HFFc6 (cell line): ENCODE results near the gene CNFN. TPM values are rescaled to one million over a fixed set of nuclear protein-coding genes. Genes with fewer than 3 reads are reported as not detected.
A peak's percentile ranks its signal among the peaks of the same experiment; 100 is the strongest.

ENCODE experiments used
- DNase-seq: peaks from one replicate; pipeline ENCODE4 v3.0.0-alpha.2; 2018
- H3K27ac Mint-ChIP-seq: 2 replicates; pipeline ENCODE4 v1.8.0; 2020; ENCODE audit warnings: mild to moderate bottlenecking, mixed read lengths
- H3K27me3 Mint-ChIP-seq: 2 replicates; pipeline ENCODE4 v1.8.0; 2021; ENCODE audit warnings: mild to moderate bottlenecking, moderate library complexity, mixed read lengths; ENCODE audit not compliant: insufficient read depth
- H3K36me3 Mint-ChIP-seq: 2 replicates; pipeline ENCODE4 v1.8.0; 2021; ENCODE audit warnings: low read depth, mixed read lengths
- H3K4me1 Mint-ChIP-seq: 2 replicates; pipeline ENCODE4 v1.8.0; 2020; ENCODE audit warnings: low read depth, mixed read lengths
- H3K4me3 Mint-ChIP-seq: 2 replicates; pipeline ENCODE4 v1.8.0; 2020; ENCODE audit warnings: mild to moderate bottlenecking, moderate library complexity, mixed read lengths
- H3K9me3 Mint-ChIP-seq: 2 replicates; pipeline ENCODE4 v1.8.0; 2020; ENCODE audit warnings: mild to moderate bottlenecking, mixed read lengths
- CTCF ChIP-seq: fragments of 200-600 bp; sonication (generic); IDR thresholded peaks from 2 replicates; pipeline ENCODE4 v1.5.0; 2021; ENCODE audit warnings: antibody characterized with exemption, mild to moderate bottlenecking
- total RNA-seq, 6 experiments: library from RNA; stranded (reverse); fragmentation: NEBNext Ultra II Directional; extraction: Animal tissue kit (Norgen Biotek cat#: 25700); gene quantifications; 2 replicates in 1 of 6; 3 replicates in 5 of 6; pipeline ENCODE4 v1.2.3, GENCODE V29; 2021

CNFN gene
- total RNA-seq, 6 experiments from 2014 or later: 0.48 to 0.80 (median 0.68) TPM

- peaks cover under 1% of the 10 kb centered on the region for H3K27me3 Mint-ChIP-seq
- no peaks in the 10 kb centered on the region for H3K4me1 Mint-ChIP-seq
- no peaks in the 10 kb centered on the region for H3K9me3 Mint-ChIP-seq
- DNase-seq: no peak
- H3K4me3 Mint-ChIP-seq: no peak overlapping the region
- no peaks in the 10 kb centered on the region for H3K36me3 Mint-ChIP-seq
- no peak for TF ChIP-seq CTCF
- no peak overlapping the region for H3K27ac Mint-ChIP-seq
These were observed 36.6 kb downstream of the CNFN start for GRCh38 chr19:42353341-42354015.

GRCh38 chr19:42352301-42353259 is 37.5 kb downstream of the CNFN start:
- no peaks in the 10 kb centered on the region for H3K36me3 Mint-ChIP-seq
- no peaks in the 10 kb centered on the region for H3K4me1 Mint-ChIP-seq
- no peaks in the 10 kb centered on the region for H3K9me3 Mint-ChIP-seq
- no peaks in the 10 kb centered on the region; the same call in 1 of the 2 replicates for H3K27me3 Mint-ChIP-seq
- no peak overlapping the region for H3K4me3 Mint-ChIP-seq
- peak; percentile 45 for DNase-seq
- H3K27ac Mint-ChIP-seq: no peak overlapping the region
- TF ChIP-seq CTCF: no peak

GRCh38 chr19:42351079-42351735 is 38.9 kb downstream of the CNFN start:
- no peak overlapping the region for H3K27ac Mint-ChIP-seq

DNA sequence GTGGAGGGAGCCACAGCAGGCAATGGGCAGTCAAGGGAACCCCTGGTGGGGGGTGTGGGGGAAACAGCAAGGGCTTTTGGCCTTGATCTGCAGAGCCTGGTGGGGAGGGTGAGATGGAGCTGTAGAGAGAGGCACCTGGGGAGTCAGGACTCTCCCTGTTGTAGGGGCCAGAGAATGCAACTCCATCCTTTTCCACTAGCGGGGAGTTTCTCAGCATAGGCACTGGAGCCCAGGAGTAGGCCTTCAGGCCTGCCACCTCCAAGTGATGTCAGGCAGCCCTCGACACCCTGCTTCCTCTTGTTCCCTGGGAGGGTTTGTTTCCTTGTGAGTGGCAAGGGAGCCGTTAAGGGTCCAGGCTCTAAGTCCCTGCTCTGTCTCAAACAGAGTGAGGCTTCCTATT is 39.7 kb downstream of the CNFN start:
- H3K4me1 Mint-ChIP-seq: no peaks in the 10 kb centered on the region; the same call in 1 of the 2 replicates

More at GRCh38 chr19:42351079-42351735, 38.9 kb downstream of the CNFN start:
- no peaks in the 10 kb centered on the region for H3K4me1 Mint-ChIP-seq
- no peak overlapping the region for H3K4me3 Mint-ChIP-seq
- no peaks in the 10 kb centered on the region for H3K9me3 Mint-ChIP-seq
- H3K27me3 Mint-ChIP-seq: no peaks in the 10 kb centered on the region; the same call in 1 of the 2 replicates
- TF ChIP-seq CTCF: no peak
- DNase-seq: no peak
- no peaks in the 10 kb centered on the region for H3K36me3 Mint-ChIP-seq

More for the DNA sequence above, 39.7 kb downstream of the CNFN start:
- Mint-ChIP-seq H3K27ac (no peak overlapping the region), H3K27me3 (no peaks in the 10 kb centered on the region; the same call in 1 of the 2 replicates), H3K9me3 (no peaks in the 10 kb centered on the region), H3K36me3 (peaks cover 1% of the 10 kb centered on the region; the same call in 1 of the 2 replicates), H3K4me3 (no peak overlapping the region)
- TF ChIP-seq CTCF: no peak
- DNase-seq: no peak
